NCI-H1092 (cell line): ENCODE data around the gene SATL1.
"Not testable (repeated sequence)": the region's sequence is repeated elsewhere in the genome, so short reads cannot be mapped to it uniquely, and the experiment has no call there.

ENCODE experiments used
- DNase-seq: peaks from one replicate; lab custom pipeline; 2025; lab: John Stamatoyannopoulos, UW

SATL1 gene

DNA sequence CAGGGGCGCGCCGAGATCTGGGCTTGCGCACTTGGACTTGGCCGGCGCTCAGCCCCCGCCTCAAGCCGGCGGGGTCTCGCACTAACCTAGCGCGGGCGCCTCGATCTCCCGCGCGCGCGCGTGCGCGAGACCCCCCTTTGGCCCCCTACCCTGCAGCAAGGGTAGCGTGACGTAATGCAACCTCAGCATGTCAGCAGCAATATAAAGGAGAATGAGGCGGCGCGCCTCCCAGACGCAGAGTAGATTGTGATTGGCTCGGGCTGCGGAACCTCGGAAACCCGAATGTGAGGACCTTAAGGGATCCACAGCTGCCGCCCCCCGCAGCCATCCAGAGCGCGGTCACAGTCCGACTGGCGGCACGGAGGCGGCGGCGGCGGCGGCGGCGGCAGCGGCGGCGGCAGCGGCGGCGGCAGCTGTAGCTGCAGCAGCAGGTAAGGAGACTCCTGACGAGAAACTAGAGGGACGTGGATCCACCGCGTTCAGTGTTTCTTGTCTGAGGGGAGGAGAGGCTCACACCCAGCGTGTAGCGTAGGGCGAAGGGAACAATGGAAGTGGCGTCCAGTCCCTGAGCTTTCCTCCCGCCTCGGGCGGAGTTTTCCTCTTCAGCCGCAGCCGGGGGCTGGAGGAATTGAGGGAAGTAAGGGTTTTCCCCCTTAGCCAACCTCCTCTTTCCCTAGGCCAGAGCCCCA, at the start of gene SATL1, which contains the start of gene ZNF711:
SATL1 (minus strand) TSS at position 19 of the 689 bp plus-strand sequence. CDS start 134,811 bp downstream, outside the sequence.
ZNF711 (plus strand) TSS at position 231 of the 689 bp plus-strand sequence. CDS start 3,582 bp downstream, outside the sequence.
- peak; percentile 94 for DNase-seq

DNA sequence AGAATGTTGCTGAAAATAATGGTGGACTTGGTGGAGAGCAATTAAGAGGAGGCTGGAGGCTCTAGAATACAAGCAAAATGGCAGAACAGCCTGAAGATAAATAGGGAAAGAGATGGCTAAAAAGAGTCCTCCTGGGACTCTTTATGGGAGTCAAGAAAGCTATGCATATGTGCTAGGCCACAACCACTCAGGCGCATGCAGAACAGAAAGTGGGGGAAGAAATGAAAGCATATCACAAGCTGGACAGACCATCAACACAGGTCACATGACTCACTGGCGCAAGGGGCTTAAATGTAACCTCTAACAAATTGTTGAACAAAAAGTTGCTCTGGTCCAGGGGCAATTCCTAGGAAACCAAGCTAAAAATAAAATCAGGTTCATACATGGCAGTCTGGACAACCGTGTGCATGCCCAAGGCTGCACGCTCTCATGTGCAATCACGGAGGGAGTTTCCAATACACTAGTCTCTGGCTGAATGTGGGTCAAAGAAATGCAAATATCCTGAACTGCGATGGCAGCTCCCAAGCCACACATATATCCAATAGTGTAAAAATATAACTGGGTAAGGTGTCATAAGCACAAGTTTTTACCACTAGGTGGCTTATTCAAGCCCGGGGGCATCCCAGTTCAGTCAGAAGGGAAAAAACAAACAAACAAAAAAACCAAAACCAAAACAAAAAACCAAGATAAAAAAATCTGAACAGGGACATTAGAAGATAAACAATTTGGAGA, 45.6 kb upstream of the SATL1 start:
- no peak for DNase-seq

DNA sequence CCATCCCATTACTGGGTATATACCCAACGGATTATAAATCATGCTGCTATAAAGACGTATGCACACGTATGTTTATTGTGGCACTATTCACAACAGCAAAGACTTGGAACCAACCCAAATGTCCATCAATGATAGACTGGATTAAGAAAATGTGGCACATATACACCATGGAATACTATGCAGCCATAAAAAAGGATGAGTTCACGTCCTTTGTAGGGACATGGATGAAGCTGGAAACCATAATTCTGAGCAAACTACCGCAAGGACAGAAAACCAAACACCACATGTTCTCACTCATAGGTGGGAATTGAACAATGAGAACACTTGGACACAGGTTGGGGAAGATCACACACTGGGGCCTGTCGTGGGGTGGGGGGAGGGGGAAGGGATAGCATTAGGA, 41.7 kb upstream of the SATL1 start:
- DNase-seq = not testable (repeated sequence)

- peak; percentile 39 for DNase-seq
These were observed 1.1 kb upstream of the SATL1 start for GRCh38 chrX:85244450-85245211.

DNA sequence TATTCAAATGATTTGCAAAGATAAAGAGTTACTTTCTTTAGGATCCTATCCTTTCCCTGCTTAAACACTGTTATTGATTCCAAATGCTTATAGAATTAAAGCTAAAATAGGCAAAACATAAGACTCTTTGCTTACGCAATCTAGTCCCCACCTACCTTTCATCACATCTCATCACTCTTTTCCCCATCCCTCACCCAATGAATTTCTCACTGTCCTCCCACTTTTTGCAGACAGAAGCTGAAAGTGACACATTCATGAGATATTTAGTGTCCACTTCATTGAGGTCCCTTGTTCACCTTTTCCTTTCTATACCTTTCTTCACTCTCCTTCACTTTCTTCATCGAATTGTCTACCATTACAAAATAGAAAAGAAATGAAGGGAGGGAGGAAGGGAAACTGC, 424 bp downstream of the SATL1 start:
- DNase-seq = no peak

DNA sequence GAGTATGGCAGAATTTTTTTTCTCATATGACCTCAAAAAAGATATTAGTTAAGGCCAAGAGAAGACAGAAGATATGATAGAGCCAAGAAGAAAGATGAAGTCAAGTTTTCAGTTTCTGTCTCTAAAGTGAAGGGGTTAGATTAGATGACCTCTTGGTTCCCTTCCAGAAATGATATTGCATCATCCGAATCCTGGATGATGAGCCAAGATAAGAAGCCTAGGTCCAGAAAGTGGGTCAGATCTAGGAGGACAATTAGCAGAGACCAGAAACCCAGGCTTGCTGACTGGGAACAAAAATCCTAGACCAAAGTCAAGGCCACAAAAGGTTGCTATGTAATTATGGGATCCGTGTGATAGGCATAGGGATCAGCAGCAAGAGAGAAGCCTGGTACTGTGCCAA, 20.2 kb downstream of the SATL1 start:
- no peak for DNase-seq

DNA sequence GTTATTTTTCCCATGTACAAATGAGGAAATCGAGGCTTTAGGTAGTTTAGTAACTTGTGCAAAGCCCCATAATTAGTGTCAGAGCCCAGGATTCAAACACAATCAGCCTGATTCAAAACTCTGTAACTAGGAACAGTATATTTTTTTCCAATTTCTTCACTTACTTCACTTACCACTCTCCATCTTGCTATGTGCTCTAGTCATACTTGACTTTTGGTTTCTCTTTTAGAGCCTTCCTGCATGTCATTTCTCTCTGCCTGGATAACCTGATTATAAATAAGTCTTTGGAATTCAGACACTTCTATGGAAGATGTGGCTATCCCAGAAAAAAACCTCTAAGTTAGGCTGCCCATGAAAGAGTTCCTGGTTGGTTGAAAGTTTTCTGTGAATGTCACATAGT, 22.2 kb downstream of the SATL1 start:
- no peak for DNase-seq

DNA sequence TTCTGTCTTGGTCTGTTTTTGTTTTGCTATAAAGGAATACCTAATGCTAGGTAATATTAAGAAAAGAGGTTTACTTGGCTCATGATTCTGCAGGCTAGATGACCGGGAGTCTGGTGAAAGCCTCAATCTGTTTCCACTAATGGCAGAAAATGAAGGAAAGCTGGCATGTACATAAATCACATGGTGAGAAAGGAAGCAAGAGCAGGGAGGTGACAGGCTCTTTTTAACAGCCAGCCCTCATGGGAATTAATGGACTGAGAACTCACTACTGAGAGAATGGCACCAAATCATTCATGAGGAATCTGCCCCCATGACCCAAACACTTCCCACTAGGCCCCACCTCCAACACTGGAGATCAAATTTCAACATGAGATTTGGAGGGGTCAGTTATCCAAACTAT, 27.6 kb downstream of the SATL1 start:
- no peak for DNase-seq

DNA sequence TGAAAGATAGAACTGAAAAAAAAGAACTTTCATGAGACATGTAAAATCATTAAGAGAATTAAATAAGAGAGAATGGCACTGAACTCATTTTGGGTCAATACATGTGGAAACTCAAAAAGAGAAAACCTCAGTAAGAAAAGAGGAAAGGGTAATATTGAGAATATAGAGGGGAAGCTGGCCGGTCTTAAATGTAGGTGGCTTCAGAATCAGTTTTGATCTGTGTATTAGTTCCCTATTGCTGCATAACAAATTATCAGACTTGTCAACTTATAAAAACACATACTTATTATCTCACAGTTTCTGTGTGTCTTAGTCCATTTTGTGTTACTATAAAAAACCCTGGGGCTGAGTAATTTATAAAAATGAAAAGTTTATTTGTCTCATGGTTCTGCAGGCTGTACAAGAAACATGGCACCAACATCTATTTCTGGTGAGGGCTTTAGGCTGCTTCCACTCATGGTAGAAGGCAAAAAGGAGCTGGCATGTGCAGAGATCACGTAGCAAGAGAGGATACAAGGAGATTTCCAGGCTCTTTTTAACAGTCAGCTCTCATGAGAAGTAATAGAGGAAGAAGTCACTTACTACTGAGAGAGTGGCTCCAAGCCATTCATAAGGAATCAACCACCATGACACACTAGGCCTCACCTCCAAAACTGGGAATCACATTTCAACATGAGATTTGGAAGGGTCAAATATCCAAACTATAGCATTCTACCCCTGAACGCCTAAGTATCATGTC, 29.6 kb downstream of the SATL1 start:
- no peak for DNase-seq

- DNase-seq = no peak
These were observed 40.1 kb downstream of the SATL1 start for GRCh38 chrX:85203461-85203970.

DNA sequence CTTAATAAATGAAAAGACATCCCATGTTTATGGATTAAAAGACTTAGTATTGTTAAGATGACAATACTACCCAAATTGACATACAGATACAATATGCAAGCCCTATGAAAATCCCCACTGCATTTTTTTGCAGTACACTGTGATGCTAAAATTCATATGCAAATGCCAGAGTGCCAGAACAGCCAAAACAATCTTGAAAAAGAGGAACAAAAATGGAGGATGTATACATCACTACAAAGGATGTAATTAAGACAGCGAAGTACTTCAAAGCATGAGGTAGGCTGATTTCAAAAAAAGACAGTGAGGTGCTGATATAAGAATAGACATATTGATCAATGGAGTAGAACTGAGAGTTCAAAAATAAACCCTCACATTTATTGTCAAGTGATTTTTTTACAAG, 47.3 kb downstream of the SATL1 start:
- DNase-seq = no peak

- DNase-seq = no peak
These were observed 83.9 kb downstream of the SATL1 start for GRCh38 chrX:85159644-85160043.

DNA sequence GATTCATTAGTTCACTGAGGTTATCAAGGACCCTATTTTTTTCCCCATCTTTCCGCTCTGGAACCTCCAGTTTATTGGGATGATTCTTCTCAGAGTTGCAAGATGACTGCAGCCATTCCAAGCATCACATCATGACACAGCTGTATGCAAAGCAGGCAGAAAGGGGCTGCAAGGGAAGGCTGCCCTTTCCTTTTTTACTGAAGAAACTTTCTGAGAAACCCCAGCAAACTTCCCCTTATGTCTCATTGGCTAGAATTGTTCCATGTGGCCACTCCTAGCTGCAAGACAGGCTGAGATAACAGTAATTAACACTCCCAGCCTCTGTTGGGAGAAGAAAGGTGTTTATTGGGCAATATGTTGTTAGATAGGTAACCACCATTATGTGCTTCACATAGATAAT, 102.6 kb downstream of the SATL1 start:
- no peak for DNase-seq

DNA sequence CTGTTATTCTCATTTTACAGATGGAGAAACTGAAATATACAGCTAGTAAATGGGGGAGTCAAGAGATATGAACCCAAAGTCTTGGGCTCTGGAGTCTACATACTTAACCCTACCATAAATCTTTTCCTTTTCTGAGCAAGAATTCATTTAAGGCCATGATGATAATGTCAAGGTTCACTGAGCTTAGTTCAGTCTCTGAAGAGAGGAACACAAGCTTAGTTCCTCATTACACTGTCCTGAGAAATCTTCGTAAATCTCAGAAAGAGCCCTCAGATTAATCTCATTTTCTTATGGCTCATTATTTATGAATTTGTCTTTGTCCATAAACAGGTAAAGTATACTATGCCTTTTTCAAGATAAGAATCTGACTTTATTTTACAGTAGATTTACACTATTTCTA, 104.2 kb downstream of the SATL1 start:
- DNase-seq = no peak

GRCh38 chrX:85136409-85136808, 107.2 kb downstream of the SATL1 start:
- no peak for DNase-seq

GRCh38 chrX:85115252-85115651, 128.3 kb downstream of the SATL1 start:
- no peak for DNase-seq

DNA sequence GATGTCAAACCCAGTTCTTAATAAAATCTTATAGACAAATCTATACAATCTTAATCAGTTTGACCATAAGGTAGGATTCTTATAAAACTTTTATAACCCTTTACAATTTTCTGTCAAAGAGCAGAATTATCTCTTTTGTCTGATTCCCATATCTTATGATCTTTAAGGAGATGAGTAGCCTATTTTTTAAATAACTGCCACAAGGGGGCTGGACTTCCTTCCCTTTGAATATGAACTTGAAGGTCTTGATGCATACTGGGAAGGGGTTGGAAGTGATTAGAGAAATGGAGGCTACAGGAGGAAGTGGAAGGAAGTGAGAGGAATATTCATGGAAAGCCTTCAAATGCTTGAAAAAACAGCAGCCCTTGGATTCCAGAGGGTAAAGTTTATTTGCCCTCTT, 128.8 kb downstream of the SATL1 start:
- no peak for DNase-seq

- DNase-seq = no peak
These were observed 129.4 kb downstream of the SATL1 start for GRCh38 chrX:85114171-85114570.

DNA sequence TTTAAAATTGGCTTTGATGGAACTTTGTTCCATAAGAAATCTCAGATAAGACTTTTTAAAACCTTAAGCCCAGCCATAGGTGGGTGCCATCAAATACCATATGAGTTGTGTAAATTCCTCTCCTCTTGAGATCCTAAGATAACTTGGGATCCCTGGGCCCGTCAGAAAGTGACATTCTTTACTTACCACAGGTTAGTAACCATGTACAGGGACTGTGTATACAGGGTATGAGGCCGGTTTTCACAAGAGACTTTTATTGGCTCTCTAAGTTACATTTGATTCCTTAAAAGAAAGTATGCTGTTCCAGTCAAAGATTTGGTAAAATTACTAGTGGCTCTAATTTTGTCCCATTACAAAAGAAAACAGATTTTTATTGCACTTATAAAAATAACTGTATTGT, 129.8 kb downstream of the SATL1 start:
- DNase-seq = no peak

DNA sequence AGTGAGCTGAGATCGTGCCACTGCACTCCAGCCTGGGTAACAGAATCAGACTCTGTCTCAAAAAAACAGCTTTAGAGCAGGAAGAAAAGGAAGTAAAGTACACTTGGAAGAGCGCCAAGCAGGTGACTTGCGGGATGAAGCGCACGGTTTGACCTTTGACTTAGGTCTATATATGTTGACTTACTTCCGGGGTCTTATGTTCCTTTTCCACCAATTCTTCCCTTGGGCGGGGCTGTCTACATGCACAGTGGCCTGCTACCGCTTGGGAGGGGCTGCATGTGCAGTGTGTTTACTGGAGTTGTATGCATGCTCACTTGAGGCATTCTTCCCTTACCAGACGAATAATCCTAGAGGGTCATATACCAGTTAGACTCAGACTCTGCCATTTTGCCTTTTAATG, 131.3 kb downstream of the SATL1 start:
- no peak for DNase-seq

GRCh38 chrX:85111347-85111746, 132.2 kb downstream of the SATL1 start:
- DNase-seq = peak; percentile 2

DNA sequence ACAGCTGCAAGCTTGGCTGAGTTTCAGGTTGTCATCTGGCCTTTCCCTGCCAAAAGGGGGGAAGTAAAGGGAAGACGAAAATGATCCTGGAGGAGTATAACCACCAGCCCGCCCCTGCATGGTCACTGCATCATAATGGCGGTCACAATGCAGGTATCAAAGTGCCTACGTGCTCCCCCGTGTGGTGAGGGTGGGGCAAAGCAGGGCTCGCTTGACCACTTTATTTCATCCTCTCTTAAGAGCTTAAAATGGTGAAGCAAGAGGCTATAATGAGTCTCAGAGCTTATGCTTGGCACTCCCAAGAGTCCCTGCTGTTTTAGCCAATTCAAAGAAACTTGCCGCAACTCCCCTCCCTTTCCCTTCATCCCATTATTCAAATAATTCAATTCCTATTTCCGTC, 134.3 kb downstream of the SATL1 start:
- DNase-seq = no peak
